Measurements from ENCODE around the gene TRMT112. TPM values are rescaled to one million over a fixed set of nuclear protein-coding genes. Genes with fewer than 3 reads are reported as not detected.
A peak's percentile ranks its signal among the peaks of the same experiment; 100 is the strongest.
"Not testable (repeated sequence)": the region's sequence is repeated elsewhere in the genome, so short reads cannot be mapped to it uniquely, and the experiment has no call there.

TRMT112 gene
- total RNA-seq, 3 donors from 2014 or later, result 48.5 to 122 (median 63.5) TPM

DNA sequence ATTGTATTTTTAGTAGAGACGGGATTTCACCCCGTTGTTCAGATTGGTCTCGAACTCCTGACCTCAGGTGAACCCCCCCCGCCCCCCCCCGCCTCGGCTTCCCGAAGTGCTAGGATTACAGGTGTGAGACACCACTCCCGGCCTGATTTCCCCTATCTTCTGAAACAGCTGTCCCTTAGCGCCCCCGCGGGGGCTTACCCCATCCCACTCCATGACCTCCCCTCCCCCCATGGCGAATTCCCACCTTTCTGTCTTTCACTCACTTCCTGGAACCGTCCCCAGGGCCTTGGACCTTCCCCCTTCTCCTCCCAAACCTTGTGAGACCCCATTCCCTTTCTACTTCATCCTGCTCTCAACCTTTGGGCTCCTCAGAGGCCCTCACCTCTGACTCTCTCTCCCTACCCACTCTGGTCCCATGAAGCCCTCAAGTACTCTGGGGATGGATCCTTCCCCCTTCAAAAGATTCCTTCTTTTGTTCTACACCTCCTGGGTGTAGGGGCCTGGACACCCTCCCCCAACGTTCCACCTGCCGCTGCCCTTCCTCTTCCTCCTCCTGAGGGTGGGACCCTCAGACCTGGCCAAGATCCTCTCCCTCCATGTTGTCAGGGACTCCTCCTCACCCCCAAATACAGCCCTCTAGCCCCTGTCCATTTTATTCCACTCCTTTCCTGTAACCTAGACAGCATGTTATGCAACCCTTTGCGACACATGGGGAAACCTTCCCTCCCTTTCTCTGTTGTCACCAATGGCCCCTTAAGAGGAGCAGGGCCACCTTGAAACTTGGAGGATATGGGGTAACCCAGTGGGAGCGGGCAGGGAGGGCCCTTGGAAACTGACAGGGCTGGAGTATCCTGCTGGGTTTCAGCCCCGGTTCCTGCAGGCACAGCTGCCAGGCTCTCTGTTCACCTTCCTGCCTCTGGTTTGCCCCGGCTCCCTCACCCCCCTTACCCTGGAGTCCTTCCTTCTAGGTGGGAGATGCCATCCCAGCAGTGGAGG, 1.7 kb upstream of the TRMT112 start:
- Histone ChIP-seq H3K4me1 (ENCODE audit: low read depth) (peaks cover 28% of the 10 kb centered on the region), H3K9me3 (no peaks in the 10 kb centered on the region), H3K36me3 (ENCODE audit: low read depth) (peaks cover 6% of the 10 kb centered on the region), H3K4me3 (peak overlapping the region; percentile 69)
- DNase-seq, result peak; percentile 67 to 72 (median 70)
- intact Hi-C loops (cut with DNase I, micrococcal nuclease), result no loop called here
- TF ChIP-seq, protein P1, sequence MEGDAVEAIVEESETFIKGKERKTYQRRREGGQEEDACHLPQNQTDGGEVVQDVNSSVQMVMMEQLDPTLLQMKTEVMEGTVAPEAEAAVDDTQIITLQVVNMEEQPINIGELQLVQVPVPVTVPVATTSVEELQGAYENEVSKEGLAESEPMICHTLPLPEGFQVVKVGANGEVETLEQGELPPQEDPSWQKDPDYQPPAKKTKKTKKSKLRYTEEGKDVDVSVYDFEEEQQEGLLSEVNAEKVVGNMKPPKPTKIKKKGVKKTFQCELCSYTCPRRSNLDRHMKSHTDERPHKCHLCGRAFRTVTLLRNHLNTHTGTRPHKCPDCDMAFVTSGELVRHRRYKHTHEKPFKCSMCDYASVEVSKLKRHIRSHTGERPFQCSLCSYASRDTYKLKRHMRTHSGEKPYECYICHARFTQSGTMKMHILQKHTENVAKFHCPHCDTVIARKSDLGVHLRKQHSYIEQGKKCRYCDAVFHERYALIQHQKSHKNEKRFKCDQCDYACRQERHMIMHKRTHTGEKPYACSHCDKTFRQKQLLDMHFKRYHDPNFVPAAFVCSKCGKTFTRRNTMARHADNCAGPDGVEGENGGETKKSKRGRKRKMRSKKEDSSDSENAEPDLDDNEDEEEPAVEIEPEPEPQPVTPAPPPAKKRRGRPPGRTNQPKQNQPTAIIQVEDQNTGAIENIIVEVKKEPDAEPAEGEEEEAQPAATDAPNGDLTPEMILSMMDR (IDR thresholded peaks at IDR 0.05), result no peak
- no peak for ATAC-seq

DNA sequence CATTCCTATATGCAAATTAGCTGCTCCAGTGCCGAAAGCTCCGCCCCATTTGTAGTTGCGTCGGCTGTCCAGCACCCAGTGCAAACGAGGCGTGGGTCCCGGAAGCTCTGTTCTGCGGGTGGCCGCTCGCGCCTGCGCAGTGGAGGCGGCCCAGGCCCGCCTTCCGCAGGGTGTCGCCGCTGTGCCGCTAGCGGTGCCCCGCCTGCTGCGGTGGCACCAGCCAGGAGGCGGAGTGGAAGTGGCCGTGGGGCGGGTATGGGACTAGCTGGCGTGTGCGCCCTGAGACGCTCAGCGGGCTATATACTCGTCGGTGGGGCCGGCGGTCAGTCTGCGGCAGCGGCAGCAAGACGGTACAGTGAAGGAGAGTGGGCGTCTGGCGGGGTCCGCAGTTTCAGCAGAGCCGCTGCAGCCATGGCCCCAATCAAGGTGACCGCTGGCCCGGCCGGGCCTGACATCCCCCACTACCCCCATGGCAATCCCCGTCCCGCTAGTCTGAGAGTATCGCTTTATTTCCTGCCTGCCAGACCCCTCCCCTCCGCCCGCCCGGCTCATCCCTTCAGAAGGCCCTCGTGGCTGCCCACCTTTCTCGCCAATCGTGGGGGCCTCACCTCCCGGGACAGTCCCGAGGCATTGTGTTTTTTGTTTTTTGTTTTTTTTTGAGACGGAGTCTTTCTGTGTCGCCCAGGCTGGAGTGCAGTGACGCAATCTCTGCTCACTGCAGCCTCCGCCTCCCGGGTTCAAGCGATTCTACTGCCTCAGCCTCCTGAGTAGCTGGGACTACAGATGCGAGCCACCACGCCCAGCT, 804 bp upstream of the TRMT112 start, which contains the start of gene PRDX5:
Gene PRDX5, plus strand, starts transcription at position 161 of the 805 bp plus-strand sequence. Its CDS starts 95 bp downstream, at position 256.
- Histone ChIP-seq H3K9me3 (no peaks in the 10 kb centered on the region), H3K4me1 (ENCODE audit: low read depth) (peaks cover 32% of the 10 kb centered on the region), H3K4me3 (peak within 1 kb of the TSS; percentile 69), H3K36me3 (ENCODE audit: low read depth) (peaks cover 6% of the 10 kb centered on the region)
- TF ChIP-seq, protein P1 (IDR thresholded peaks at IDR 0.05), result peak; percentile 33
- DNase-seq (peak; percentile 95 to 99 (median 98)), ATAC-seq (peak; percentile 79)
- intact Hi-C loops (cut with DNase I, micrococcal nuclease), result no loop called here

DNA sequence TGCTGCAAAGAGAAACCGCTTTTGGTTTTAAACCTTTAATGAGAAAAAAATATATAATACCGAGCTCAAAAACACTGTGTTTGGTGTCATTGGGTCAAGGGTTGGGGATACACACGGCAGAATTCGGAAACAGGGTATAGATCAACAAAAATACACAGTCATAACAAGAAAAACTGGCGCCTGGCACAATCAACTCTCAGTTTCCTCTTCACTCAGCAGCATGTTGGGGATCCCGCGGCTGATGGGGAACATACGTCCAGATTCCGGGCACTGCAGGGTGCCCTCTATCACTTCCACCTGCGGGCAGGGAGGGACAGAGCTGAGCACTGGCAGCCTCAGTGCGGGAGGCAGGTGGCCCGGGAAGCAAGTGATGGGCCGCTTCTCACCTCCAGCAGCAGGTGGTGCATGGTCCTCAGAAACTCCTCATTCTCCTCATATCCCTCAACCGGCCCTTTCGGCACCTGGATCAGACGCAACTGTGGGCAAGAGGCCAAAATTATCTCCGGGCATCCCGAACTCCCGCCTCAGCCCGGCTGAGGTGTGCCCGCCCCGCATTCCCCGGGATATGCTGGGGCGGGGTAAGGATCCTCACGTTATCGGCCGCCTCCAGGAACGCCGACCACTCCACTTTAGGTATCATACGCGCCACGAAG, 561 bp downstream of the TRMT112 start:
- H3K4me1 ChIP-seq (ENCODE audit: low read depth), result peaks cover 25% of the 10 kb centered on the region
- DNase-seq (peak; percentile 69 to 79 (median 70)), ATAC-seq (peak; percentile 14)
- intact Hi-C loops (cut with DNase I, micrococcal nuclease), result no loop called here
- peaks cover 6% of the 10 kb centered on the region for H3K36me3 ChIP-seq (ENCODE audit: low read depth)
- no peaks in the 10 kb centered on the region for H3K9me3 ChIP-seq
- H3K4me3 ChIP-seq, result peak overlapping the region; percentile 69
- TF ChIP-seq, protein P1 (IDR thresholded peaks at IDR 0.05), result no peak

DNA sequence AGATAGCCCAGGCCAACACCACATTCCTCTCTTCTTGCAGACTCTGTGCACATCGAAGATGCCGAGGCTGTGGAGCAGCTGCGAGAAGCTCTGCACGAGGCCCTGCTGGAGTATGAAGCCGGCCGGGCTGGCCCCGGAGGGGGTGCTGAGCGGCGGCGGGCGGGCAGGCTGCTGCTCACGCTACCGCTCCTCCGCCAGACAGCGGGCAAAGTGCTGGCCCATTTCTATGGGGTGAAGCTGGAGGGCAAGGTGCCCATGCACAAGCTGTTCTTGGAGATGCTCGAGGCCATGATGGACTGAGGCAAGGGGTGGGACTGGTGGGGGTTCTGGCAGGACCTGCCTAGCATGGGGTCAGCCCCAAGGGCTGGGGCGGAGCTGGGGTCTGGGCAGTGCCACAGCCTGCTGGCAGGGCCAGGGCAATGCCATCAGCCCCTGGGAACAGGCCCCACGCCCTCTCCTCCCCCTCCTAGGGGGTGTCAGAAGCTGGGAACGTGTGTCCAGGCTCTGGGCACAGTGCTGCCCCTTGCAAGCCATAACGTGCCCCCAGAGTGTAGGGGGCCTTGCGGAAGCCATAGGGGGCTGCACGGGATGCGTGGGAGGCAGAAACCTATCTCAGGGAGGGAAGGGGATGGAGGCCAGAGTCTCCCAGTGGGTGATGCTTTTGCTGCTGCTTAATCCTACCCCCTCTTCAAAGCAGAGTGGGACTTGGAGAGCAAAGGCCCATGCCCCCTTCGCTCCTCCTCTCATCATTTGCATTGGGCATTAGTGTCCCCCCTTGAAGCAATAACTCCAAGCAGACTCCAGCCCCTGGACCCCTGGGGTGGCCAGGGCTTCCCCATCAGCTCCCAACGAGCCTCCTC, 1.5 kb downstream of the TRMT112 start:
- intact Hi-C loops (cut with DNase I, micrococcal nuclease); H3K9me3 ChIP-seq; H3K36me3 ChIP-seq (ENCODE audit: low read depth); H3K4me3 ChIP-seq; ATAC-seq: not testable (repeated sequence)
- DNase-seq, result peak in 1 of 3 donors; percentile 45
- peaks cover 20% of the 10 kb centered on the region for H3K4me1 ChIP-seq (ENCODE audit: low read depth)

DNA sequence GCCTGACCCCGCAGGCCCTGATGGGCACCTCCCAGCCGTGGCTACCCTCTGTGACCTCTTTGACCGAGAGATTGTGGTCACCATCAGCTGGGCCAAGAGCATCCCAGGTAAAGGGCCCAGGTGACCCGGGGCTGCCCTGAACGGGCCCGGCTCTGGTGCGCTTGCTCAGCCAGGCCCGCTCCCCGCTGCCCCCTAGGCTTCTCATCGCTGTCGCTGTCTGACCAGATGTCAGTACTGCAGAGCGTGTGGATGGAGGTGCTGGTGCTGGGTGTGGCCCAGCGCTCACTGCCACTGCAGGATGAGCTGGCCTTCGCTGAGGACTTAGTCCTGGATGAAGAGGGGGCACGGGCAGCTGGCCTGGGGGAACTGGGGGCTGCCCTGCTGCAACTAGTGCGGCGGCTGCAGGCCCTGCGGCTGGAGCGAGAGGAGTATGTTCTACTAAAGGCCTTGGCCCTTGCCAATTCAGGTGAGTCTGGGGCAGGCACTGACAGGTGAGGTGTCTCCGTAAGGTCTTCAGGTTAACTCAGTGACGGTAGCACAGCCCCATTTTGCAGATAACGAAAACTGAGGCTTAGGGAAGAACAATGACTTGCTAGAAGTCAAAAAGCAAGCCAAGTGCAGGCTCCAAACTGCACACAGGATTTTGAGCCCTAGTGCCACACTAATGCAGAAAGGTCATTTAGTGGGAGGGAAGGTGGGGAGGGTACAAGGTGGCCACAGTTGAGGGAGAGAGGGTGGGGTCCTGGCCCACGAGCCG, 2.4 kb downstream of the TRMT112 start:
- peaks cover 6% of the 10 kb centered on the region for H3K36me3 ChIP-seq (ENCODE audit: low read depth)
- intact Hi-C loops (cut with DNase I, micrococcal nuclease), result no loop called here

More for the DNA sequence above, 2.4 kb downstream of the TRMT112 start:
- no peak overlapping the region for H3K4me3 ChIP-seq
- H3K4me1 ChIP-seq (ENCODE audit: low read depth), result peaks cover 14% of the 10 kb centered on the region
- ATAC-seq, result no peak
- H3K9me3 ChIP-seq, result no peaks in the 10 kb centered on the region
- TF ChIP-seq, protein P1 (IDR thresholded peaks at IDR 0.05), result no peak
- DNase-seq, result peak in 1 of 3 donors; percentile 41

Data from mucosa of descending colon (tissue), 3 donors.